Inflammatory macrophage treated with lipopolysaccharide for 1 hour (primary cell): ENCODE measurements around the gene CBLB.

Experiments used
- DNase-seq, 2 donors: peaks; one replicate each; pipeline ENCODE4 v3.0.0-alpha.2; 2020 to 2022

The CBLB gene

DNA sequence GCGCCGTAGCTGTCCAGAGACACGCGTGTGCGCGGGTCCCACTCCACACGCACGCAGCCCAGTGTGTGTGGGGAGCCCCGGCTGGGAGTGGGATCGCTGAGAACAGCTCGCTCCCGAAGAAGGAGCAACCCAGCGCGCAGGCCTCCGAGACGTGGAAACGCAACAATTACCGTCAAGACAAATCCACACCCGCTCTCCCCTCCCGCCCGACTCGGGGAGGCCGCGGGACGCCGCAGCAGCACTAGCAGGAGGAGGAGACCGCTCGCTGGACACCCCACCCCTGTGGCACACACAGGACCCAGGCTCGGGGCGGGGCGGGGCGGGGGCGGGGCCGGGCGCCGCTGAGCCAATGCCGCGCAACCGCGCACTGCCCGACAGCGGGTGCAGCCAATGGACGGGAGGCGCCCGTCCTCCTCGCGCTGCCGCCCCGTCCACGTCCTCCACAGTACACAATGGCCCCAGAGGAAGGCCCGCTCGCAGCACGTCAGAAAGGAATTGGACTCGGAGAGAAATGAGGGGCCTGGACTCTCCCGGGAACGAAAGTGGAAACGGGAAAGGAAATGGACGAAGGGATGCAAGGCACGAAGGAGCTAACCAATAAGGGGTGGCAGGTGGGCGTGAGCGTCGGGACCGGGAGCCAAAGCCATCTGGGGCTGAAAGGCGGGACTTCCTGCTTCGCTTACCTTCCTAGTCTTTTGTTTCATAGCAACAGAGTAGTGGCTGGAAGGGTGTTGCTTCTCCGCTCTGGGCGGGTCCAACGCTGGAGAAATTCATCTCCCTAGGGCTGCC lies at the start of gene CBLB:
Gene CBLB, minus strand, starts transcription at position 271 of the 789 bp plus-strand sequence. CDS start 1,435 bp downstream, outside the sequence.
- DNase-seq = peak; percentile 90 to 92

DNA sequence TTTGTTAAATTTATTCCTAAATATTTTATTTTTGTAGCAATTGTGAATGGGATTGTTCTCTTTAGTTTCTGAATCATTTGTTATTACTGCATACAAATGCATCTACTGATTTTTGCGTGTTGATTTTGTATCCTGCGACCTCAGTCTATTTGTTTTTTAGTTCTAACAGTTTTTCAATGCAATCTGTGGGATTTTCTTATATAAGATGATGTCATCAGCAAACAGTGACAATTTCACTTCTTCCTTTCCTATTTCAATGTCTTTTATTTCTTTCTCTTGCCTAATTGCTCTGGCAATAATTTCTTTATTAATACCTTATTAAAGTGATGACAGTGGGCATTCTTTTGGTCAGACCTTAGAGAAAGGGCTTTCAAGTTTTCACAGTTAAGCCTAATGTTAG lies 48.0 kb upstream of the CBLB start:
- DNase-seq = no peak

DNA sequence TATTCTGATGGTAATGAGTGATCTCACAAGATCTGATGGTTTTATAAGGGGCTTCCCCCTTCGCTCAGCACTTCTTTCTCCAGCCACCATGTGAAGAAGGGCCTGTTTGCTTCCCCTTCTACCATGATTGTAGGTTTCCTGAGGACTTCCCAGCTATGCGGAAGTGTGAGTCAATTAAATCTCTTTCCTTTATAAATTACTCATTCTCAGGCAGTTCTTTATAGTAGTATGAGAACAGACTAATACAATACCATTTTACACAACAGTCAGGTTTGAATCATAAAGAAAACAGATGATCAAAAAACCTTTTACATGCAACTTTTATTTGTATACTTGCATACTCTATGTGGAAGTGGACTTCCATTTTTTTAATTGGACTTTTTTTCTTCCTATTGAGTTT lies 46.7 kb upstream of the CBLB start:
- DNase-seq = no peak

DNA sequence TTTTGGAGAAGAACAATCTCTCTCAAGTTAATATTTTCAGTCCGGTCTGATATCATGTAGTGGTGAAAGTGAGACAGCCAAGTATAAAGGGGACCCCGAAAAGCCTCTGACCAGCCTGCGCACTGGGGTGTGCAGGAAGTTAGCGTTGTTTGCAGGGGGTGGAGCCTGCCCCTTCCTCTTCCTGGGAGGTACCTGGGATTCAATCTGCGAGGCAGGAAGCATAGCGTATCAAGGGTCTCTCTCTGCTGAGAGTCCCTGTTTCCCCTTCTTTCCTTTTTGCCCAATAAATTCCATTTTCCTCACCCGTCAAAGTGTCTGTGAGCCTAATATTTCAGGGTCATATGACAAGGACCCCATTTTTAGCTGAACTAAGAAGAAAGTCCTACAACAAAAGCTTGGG lies 44.8 kb upstream of the CBLB start:
- no peak for DNase-seq

DNA sequence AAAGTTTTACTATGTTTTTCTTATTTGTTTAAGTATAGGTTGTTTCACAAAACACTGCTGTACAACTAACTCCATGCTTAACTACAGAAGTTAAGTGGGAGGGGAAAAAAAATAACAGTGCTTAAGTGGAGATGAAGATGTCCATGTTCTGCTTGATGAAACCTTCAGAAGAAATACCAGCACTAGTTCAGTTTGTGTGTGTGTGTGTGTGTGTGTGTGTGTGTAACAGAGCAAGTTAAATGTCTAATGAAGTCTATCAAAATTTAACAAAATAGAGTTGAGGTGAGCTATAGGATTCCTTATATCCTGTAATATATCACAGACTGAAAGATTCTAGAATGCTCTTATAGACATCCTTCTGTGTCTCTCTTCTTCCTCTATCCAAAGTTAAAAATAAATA lies 44.1 kb upstream of the CBLB start:
- DNase-seq = no peak

DNA sequence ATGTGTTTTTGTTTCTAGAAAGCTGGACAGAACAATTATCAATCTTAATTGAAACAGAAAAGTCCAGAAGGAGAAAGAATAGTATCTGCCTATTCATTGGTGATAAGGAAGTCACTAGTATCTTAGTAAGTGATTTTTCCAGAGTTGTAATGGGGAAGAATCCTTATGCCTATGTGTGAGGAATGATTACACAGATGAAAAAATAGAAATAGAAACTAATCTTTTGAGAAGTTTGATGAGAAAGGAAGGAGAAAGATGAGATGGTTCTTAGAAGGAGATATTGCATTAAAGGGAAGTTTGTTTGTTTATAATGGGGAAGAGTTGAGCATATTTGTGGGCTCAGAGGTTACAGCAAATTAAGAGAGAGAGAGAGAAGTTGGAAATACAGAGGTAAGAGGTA lies 42.7 kb upstream of the CBLB start:
- peak; percentile 31 to 33 for DNase-seq

DNA sequence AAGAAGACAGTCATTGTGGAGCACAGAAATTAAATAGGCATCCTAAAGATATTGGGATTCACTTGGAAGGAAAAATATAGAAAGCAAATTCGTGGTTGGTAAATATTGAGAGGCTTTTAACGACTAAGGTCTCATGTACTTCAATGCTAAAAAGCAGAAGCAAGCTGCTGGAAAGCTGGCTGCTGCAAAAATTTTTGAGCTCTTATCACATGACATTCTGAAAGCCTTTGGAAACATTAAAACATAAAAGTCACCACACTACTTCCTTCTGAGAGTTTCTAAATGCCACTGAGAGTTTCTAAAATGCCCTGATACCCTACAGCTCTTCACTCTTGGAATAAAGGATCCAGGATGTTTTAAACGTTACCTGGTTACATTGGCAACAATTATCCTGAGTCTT lies 39.0 kb upstream of the CBLB start:
- peak; percentile 76 to 90 for DNase-seq

DNA sequence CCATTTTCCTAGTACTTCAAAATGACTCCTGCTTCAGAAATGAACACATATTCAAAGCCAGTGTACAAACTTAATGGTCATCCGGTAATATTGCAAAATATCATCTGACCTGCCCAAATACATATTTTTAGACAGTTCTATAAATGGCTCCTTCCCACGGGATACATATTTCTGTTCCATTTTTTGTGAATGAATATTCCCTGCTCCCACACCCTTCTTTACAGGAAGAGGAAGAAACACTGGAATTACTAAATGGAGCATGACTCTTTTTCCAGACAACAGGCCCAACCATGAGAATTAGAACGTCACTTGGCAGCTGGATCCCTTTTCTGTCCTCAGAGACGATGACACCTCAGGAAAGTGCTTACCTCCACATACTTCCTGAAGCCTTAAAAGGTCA lies 38.0 kb upstream of the CBLB start:
- DNase-seq = peak; percentile 47 to 91

DNA sequence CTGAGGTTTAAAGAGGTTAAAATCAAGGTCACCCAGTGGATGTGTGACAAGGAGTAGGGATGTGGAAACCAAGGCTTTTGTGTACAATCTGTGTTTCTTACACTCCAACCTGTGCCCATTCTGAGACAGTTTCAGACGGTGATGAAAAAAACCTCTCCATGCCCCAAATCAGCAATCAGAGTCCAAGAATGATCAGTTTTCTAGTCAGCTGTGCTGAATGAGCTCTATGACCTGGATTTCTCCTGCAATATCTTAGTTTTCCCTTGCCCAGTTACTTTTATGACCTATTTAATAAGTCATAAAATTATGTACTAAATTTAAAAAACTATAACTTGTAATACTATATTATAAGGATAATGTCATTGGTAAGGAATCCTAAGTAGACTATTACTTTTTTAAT lies 37.5 kb upstream of the CBLB start:
- no peak for DNase-seq

DNA sequence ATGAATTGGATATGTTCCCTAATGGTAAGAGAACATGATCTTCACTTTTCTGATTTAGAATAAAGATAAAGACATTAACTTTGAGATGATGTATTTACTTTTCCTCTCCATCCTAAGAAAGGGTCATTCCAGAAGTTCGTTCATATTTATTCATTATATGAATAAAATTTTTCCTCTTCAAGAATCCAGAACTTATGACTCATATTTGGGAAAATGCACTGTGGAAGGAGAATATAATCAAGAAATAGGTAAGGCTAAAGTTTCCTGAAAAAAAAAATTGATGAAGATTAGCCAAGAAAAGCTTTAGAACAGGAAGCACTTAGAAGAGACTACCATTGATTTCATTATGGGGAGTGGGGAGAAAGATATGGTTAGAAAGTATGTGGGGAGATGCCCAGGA lies 36.5 kb upstream of the CBLB start:
- no peak for DNase-seq

DNA sequence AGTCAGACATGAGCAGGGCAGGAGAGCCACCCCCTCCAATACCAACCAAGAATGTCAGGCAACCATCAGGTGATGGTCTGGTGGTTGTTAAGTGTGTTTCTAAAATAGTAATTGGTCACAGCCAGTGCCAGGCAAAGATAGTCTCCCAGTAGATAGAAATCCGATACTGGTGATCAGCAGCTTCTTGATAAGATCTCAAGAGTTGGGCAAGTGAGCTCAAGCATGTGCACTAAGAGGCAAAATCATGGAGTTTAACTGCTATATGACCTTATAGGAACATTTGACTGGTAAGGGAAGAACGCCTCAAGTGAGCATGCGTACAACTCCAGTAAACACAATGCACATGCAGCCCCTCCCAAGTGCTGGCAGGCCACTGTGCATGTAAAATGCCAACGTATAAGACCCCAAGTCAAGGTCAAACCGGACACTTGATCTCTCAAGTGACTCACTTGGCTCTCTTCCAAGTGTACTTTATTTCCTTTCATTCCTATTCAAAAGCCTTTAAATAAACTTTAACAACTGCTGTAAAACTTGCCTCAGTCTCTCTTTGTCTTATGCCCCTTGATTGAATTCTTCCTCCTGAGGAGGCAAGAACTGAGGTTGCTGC lies 36.0 kb upstream of the CBLB start:
- no peak for DNase-seq

DNA sequence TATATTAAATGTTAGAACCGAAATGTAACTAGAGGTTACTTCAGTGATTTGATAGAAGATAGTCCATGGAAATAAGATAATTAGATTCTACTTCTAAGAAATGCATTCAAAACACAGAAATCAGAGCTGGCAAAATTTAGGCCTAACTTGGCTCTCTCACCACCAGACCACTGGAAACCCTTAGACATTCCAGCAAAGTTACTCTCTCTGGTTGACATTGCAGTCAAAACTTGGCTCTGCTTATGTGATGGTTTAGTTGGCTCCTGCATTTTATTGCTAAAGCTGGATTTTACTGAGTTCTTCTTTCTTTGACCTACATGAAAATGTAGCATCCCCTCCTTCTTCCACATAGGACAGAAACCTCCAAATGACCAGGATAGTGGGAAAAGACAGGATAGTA lies 35.4 kb upstream of the CBLB start:
- no peak for DNase-seq

DNA sequence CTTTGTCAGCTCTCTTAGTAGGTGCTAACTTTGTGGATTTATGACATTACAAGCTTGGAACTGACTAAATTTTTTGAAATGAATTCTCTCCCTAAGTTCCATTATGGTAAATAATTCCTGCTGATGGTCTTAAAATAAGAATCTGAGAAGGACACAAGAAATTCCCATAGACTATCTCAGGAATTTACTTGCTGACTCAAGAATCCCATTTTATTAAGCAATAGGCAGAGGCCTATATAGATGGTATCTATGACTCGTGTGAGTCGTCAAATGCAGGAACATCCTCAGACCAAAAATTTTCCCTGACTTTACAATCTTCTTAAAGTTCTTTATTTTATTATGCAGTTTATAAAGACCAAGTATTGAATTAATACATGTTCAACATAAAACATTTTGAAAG lies 30.7 kb upstream of the CBLB start:
- peak; percentile 54 to 62 for DNase-seq

DNA sequence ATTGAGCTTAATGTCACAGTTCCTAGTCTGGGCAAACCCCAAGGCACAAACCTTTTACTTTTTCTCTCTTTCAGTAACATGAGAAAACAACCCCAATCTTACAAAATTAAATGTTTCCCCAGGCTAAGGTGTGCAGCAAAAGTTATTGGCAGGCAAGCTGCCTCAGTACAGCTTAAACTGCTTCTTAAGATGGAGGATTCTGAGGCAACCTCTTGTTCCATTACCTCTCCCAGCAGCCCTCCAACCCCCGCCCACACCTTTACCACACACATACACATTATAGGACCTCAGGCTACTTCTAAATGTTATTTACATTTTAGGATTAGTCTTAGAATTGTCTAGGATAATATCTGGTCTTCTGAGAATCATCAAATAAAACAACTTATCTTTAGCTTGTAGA lies 22.3 kb upstream of the CBLB start:
- DNase-seq = no peak

DNA sequence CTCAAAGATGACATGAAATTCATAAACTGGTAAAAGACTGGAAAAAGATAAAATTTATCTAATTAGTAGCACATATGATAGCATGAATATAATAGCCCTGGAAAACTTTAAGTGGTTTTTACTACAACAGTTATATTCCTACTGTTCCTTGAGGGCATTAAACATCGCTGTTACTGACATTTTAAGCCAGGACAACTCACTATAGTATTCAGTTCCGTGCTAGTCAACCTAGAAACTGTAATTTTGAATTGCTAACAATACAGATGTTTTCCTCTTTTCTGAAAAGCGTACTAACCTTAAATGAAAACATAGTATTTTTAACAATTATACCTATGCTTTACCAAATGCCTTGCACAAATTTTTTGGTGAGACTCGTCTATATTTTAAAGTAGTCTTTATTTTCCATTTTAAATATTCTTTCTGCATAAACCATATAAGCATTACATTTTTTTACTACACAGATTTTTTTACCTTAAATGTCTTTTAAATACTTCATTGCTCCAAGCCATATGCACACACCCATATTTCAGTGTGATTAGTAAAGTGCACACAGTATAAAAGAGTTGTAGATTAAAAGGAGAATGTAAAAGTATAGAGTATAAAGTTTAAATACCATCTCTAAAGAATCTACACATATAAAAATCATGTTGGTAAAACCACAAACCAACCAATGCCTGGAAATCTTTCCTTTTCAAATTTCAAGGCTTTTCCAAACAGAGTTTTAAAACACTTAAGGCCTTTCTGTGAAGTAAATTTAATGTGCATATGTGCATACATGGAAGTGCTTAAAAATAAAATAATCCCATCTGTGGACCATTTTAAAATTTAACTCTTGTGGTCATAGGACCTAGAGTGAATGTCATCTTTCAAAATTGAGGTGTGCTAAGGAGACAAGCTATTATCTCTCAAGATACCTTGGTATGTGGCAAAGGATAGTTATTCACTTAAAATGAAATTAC lies 20.1 kb upstream of the CBLB start:
- DNase-seq = no peak

DNA sequence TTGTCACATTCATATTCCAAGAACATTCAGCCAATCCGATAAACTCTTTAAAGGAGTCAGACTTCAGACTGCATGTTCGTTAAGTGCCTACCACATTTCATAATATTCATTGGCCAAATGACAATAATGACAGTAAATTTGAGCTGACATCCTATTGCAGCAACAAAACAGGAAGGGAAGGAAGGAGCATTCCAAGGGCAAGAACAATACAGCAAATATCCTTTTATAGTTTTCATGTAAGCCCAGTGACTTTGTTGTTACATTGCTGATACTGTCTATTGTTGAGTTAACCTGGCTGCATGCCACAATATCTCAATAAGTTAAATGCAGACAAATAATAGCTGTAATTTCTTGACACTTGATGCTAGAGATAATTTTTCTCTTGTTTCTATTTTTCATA lies 16.4 kb upstream of the CBLB start:
- DNase-seq = no peak

DNA sequence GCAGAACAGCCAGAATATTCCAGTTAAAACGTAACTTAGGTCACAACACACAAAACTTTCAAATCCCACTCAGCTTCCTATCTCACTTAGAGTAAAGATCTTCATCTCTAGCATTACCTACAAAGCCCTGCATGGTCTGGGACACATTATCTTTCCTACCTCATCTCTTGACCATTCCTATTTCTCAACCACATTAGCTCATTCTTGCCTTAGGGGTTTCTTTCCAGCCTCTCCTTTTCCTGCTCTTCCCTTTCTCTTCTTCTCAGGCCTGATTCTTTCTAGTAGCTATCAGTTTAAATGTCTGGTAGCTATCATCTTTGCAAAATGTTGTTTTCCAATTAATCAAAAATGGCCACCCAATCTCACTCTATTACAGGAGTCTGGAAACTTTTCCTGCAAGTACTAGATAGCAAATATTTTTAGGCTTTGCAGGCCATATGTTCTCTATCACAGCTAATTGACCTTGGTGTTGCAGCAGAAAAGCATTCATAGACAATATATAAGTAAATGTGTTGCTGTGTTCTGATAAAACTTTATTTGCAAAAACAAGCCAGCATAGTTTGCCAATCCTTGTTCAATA lies 15.1 kb upstream of the CBLB start:
- no peak for DNase-seq

DNA sequence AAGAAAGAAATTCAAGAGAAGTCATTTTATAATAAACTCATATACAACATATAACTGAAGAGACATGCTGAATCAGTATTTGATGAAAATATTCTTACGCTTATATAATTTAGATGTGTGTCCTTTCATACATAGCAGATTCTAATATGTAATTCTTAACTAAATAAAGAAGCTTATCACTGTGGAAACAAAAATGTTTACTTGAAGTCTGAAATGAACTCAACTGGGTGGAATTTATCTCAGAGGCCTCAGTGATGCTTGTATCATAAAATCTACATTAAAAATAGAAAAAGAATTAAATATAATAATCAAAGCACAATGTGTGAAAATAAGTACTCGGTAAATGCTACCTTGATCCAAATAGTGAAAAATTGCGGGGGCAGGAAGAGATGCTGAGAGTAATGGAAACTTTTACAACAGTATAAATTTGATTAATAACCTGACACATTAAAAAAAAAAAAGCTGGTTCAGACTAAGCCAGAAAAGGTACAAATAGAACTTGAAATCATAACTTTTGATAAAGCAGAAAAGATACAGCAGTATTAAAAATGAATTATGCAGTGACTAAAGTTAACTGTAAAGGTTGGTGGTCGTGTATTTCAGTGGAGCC lies 12.0 kb upstream of the CBLB start:
- no peak for DNase-seq

DNA sequence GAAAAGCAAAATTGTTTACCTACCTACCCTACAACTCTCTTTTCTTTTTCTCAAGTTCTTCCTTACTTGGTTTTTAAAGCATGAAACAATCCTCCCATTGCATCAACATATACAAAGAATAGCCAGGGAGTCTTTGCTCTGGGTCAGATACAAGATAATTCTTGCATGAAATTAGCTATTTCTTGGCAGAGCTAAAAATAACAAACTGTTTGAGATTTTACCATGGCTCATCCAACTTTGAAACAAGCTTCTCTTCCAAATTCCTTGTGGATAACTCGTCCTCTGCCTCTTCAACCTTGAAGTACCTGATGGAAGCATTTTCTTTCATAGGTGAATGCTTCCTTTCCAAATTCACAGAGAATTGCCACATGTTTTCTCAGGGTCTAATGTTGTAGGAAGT lies 9.2 kb upstream of the CBLB start:
- DNase-seq = no peak

DNA sequence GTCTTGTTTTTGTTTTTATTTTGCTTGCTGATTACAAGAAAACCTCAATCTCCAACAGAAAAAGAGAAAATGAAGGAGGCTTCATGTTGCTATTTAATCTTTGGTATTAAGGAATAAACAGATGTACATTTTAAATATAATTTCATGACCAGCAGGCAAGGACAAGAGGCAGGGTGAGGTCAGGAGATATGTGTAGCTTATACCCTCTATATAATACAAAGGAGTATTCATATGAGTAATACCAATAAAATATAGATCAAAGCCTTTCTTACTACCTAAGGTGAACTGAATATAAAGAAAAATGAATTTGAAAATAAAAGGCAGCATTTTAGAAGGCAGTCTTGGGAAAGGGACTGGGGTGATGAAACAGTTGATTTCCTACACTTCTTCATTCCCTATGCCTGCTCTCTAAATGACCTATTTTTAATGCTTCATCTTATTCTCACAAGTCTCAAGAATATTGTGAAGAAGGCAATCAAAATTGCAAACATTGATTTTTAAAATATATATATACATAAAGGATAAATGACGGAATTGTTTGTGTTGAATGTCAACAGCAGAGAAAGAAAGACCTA lies 8.6 kb upstream of the CBLB start:
- peak in 1 of 2 donors; percentile 42 for DNase-seq

DNA sequence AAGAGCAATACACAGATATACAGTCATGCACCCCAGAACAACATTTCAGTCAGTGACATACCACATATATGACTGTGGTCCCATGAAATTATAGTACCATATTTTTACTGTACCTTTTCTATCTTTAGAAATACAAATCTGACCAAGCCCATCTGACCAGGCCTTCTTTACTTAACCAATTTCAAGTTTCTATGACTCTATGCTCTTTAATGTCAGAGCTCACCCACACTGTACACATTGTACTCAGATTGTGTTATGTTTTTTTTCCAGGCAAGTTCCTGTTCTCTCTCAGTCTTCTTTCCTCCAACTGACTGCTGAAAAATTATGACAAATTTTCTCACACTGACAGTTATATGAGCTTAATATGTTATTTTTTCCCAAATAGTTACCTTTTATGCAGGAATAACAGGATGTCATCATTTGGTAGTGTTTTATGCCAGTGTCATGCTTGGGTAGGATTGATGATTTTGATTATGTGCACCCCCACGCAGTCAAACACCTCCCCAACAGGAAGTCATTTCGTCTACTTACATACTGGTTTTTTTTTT lies 8.0 kb upstream of the CBLB start:
- peak; percentile 32 to 61 for DNase-seq
